Thoracic aorta (tissue), 2 donors: ENCODE measurements around the gene TSHZ2. TPM values are rescaled to one million over a fixed set of nuclear protein-coding genes. Genes with fewer than 3 reads are reported as not detected.

Experiments
- ATAC-seq: fragments of 150-250 bp; one replicate; pipeline ENCODE4 v1.8.0; 2017; ENCODE audit warnings: low read depth; ENCODE audit not compliant: insufficient number of reproducible peaks, low FRiP score
- DNase-seq: peaks from one replicate; pipeline ENCODE4 v3.0.0-alpha.2; 2020; ENCODE audit warnings: low spot score
- H3K27ac ChIP-seq, 2 donors: fragments of 200-600 bp; sonication (generic); 1 replicate in 1 of 2; 2 replicates in 1 of 2; pipeline ENCODE4 v1.5.1; 2016; ENCODE audit warnings: mild to moderate bottlenecking in 2 of 2, moderate library complexity in 2 of 2
- H3K27me3 ChIP-seq: fragments of 200-600 bp; sonication (generic); replicated peaks from 2 replicates; pipeline ENCODE4 v1.6.0; 2016; ENCODE audit warnings: mild to moderate bottlenecking; ENCODE audit not compliant: insufficient read depth
- H3K36me3 ChIP-seq: fragments of 200-600 bp; sonication (generic); one replicate; pipeline ENCODE4 v1.5.1; 2016
- H3K4me1 ChIP-seq, 2 donors: fragments of 200-600 bp; sonication (generic); 1 replicate in 1 of 2; 2 replicates in 1 of 2; pipeline versions ENCODE4 v1.5.1 to v1.6.0; 2016; ENCODE audit warnings: low read depth in 2 of 2, mild to moderate bottlenecking in 1 of 2; ENCODE audit not compliant: control insufficient read depth in 1 of 2
- H3K4me3 ChIP-seq: fragments of 200-600 bp; sonication (generic); 2 replicates; pipeline ENCODE4 v1.5.1; 2016; ENCODE audit warnings: mild to moderate bottlenecking
- H3K9me3 ChIP-seq: fragments of 200-600 bp; sonication (generic); 2 replicates; pipeline ENCODE4 v1.5.1; 2016
- total RNA-seq, 2 donors: library from RNA; depleted of rRNA; stranded (reverse); fragments of >200 nt; gene quantifications; one replicate each; pipeline versions ENCODE4 v1.1.0 to v1.2.3, GENCODE V29; 2016
- TF ChIP-seq, protein P1 (sequence below): fragments of 200-600 bp; sonication (generic); IDR thresholded peaks from one replicate; pipeline ENCODE4 v1.5.1; 2019; ENCODE audit warnings: antibody characterized with exemption

Gene TSHZ2
- total RNA-seq, 2 donors from 2014 or later, result 8.4 to 32.6 TPM

GRCh38 chr20:53439616-53440015, 467.5 kb downstream of the TSHZ2 start:
- ATAC-seq, result no peak
- Histone ChIP-seq H3K9me3 (no peaks in the 10 kb centered on the region), H3K4me1 (no peaks in the 10 kb centered on the region), H3K36me3 (no peaks in the 10 kb centered on the region), H3K27ac (no peak overlapping the region), H3K4me3 (no peak overlapping the region), H3K27me3 (no peaks in the 10 kb centered on the region)
- TF ChIP-seq, protein P1, sequence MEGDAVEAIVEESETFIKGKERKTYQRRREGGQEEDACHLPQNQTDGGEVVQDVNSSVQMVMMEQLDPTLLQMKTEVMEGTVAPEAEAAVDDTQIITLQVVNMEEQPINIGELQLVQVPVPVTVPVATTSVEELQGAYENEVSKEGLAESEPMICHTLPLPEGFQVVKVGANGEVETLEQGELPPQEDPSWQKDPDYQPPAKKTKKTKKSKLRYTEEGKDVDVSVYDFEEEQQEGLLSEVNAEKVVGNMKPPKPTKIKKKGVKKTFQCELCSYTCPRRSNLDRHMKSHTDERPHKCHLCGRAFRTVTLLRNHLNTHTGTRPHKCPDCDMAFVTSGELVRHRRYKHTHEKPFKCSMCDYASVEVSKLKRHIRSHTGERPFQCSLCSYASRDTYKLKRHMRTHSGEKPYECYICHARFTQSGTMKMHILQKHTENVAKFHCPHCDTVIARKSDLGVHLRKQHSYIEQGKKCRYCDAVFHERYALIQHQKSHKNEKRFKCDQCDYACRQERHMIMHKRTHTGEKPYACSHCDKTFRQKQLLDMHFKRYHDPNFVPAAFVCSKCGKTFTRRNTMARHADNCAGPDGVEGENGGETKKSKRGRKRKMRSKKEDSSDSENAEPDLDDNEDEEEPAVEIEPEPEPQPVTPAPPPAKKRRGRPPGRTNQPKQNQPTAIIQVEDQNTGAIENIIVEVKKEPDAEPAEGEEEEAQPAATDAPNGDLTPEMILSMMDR, result no peak
- no peak for DNase-seq

GRCh38 chr20:53444401-53445149, 472.4 kb downstream of the TSHZ2 start:
- Histone ChIP-seq H3K4me3 (no peak overlapping the region), H3K27me3 (no peaks in the 10 kb centered on the region), H3K36me3 (no peaks in the 10 kb centered on the region), H3K4me1 (no peaks in the 10 kb centered on the region), H3K9me3 (no peaks in the 10 kb centered on the region), H3K27ac (no peak overlapping the region)
- DNase-seq (no peak), ATAC-seq (no peak)
- TF ChIP-seq, protein P1, result no peak

GRCh38 chr20:53445321-53445731, 473.2 kb downstream of the TSHZ2 start:
- Histone ChIP-seq H3K36me3 (no peaks in the 10 kb centered on the region), H3K27me3 (no peaks in the 10 kb centered on the region), H3K9me3 (no peaks in the 10 kb centered on the region), H3K4me1 (no peaks in the 10 kb centered on the region), H3K4me3 (no peak overlapping the region), H3K27ac (no peak overlapping the region)
- no peak for ATAC-seq
- DNase-seq, result no peak
- TF ChIP-seq, protein P1, result no peak

DNA sequence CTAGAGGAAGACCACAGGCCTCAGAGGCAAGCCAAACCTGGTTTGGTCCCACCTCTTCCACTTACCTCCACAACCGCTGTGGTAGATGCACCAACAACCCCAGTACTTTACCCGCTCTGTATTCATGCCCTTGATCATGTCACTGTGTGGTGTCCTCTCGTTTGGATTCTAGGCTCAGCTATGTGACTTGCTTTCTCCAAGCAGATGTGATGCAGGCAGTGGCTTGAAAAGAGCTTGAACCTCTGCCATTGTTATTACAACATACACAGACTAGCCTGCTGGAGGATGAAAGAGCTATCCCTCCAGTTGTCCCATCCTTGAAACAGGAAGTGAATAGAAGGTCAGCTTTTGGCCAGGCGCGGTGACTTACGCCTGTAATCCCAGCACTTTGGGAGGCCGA, 473.8 kb downstream of the TSHZ2 start:
- Histone ChIP-seq H3K27me3 (no peaks in the 10 kb centered on the region), H3K36me3 (no peaks in the 10 kb centered on the region), H3K9me3 (no peaks in the 10 kb centered on the region), H3K27ac (no peak overlapping the region), H3K4me1 (no peaks in the 10 kb centered on the region), H3K4me3 (no peak overlapping the region)
- no peak for ATAC-seq
- no peak for DNase-seq
- TF ChIP-seq, protein P1, result no peak

- no peaks in the 10 kb centered on the region for H3K36me3 ChIP-seq
- no peak overlapping the region for H3K4me3 ChIP-seq
- H3K27ac ChIP-seq, result no peak overlapping the region
- H3K9me3 ChIP-seq, result no peaks in the 10 kb centered on the region
- ATAC-seq, result no peak
- no peaks in the 10 kb centered on the region for H3K27me3 ChIP-seq
- TF ChIP-seq, protein P1, result no peak
- H3K4me1 ChIP-seq, result no peaks in the 10 kb centered on the region
- DNase-seq, result no peak
Measured at GRCh38 chr20:53447316-53447715, 475.2 kb downstream of the TSHZ2 start.
